ENCODE measurements around the gene FRK. TPM values are rescaled to one million over a fixed set of nuclear protein-coding genes. Genes with fewer than 3 reads are reported as not detected.

FRK gene
- total RNA-seq, 6 experiments from 2014 or later, result 0.02 to 0.03 (median 0.02) TPM; not detected in 1

DNA sequence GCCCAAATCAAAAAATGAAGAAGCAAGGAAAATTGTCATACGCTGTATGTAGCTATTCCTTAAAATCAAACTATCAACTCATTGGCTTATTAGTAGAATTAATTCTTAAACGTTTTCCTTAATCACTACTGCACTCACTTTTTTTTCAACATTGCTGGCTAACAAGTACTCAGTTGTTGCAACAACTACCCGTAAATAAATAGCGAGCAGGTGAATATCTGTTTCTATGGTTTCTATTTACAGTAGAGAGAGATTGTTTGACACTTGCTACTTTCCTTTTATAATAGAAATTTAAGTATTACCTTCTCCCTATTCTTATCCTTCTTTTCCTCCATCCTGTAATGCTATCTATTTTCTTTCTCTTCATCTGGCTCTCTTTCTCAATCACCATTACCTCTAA is 25.1 kb downstream of the FRK start:
- no peak for DNase-seq
- Mint-ChIP-seq H3K27me3 (ENCODE audit: insufficient read depth) (no peaks in the 10 kb centered on the region; the same call in 1 of the 2 replicates), H3K27ac (no peak overlapping the region), H3K4me1 (ENCODE audit: low read depth) (peaks cover 31% of the 10 kb centered on the region), H3K4me3 (no peak overlapping the region), H3K36me3 (ENCODE audit: low read depth) (no peaks in the 10 kb centered on the region), H3K9me3 (no peaks in the 10 kb centered on the region)
- TF ChIP-seq, protein P1, sequence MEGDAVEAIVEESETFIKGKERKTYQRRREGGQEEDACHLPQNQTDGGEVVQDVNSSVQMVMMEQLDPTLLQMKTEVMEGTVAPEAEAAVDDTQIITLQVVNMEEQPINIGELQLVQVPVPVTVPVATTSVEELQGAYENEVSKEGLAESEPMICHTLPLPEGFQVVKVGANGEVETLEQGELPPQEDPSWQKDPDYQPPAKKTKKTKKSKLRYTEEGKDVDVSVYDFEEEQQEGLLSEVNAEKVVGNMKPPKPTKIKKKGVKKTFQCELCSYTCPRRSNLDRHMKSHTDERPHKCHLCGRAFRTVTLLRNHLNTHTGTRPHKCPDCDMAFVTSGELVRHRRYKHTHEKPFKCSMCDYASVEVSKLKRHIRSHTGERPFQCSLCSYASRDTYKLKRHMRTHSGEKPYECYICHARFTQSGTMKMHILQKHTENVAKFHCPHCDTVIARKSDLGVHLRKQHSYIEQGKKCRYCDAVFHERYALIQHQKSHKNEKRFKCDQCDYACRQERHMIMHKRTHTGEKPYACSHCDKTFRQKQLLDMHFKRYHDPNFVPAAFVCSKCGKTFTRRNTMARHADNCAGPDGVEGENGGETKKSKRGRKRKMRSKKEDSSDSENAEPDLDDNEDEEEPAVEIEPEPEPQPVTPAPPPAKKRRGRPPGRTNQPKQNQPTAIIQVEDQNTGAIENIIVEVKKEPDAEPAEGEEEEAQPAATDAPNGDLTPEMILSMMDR (IDR thresholded peaks at IDR 0.05), result no peak

DNA sequence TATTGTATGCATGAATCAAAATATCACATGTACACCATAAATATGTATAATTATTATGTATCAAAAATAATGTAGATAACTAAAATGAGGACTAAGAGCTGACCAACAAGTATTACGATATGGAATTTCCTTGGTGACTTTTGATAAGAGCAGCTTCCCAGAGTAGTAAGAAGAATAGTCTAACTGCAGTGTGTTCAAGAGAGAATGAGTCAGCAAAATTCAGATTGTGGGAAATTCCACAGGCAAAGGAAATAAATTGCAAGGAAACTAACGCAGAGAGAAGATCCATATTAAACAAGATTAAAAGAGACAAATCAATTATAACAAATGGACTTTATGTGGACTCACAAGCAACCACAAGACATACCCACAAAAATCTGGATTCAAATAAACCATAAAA is 26.4 kb downstream of the FRK start:
- H3K36me3 Mint-ChIP-seq (ENCODE audit: low read depth), result no peaks in the 10 kb centered on the region
- H3K9me3 Mint-ChIP-seq, result no peaks in the 10 kb centered on the region
- peak; percentile 44 for DNase-seq
- H3K4me3 Mint-ChIP-seq, result no peak overlapping the region; the same call in 1 of the 2 replicates
- H3K27ac Mint-ChIP-seq, result peak overlapping the region; percentile 43
- H3K27me3 Mint-ChIP-seq (ENCODE audit: insufficient read depth), result no peaks in the 10 kb centered on the region; the same call in 1 of the 2 replicates
- TF ChIP-seq, protein P1 (IDR thresholded peaks at IDR 0.05), result no peak
- peaks cover 31% of the 10 kb centered on the region for H3K4me1 Mint-ChIP-seq (ENCODE audit: low read depth)

DNA sequence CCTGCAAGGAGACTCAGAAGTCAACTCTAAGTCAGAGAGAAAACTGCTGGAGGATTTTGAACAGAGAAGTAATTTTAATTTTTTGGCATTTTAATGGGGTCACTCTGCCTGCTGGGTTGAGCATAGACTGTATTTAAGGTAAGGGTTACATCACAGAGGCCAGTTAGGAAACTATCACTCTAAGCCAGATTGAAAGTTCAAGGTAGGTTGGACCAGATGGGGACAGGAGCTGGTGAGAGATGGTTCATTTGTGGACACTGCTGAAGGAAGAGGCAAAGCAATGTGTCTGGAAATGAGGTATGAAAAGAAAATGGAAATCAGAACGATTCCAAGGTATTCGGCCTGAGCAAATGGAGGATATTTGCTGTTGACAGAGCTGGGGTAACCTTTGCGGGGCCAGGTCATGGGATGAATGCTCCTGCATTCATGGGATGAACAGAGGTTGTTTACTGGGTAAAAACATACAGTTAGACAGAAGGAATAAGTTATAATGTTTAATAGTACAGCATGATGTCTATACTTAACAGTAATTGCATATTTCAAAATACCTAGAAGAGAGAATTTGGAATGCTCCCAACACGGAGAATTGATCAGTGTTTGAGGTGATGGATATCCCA is 26.9 kb downstream of the FRK start:
- Mint-ChIP-seq H3K27ac (peak overlapping the region; percentile 37), H3K36me3 (ENCODE audit: low read depth) (no peaks in the 10 kb centered on the region), H3K9me3 (no peaks in the 10 kb centered on the region), H3K4me3 (no peak overlapping the region), H3K4me1 (ENCODE audit: low read depth) (peaks cover 31% of the 10 kb centered on the region), H3K27me3 (ENCODE audit: insufficient read depth) (no peaks in the 10 kb centered on the region; the same call in 1 of the 2 replicates)
- DNase-seq, result no peak
- TF ChIP-seq, protein P1 (IDR thresholded peaks at IDR 0.05), result no peak

DNA sequence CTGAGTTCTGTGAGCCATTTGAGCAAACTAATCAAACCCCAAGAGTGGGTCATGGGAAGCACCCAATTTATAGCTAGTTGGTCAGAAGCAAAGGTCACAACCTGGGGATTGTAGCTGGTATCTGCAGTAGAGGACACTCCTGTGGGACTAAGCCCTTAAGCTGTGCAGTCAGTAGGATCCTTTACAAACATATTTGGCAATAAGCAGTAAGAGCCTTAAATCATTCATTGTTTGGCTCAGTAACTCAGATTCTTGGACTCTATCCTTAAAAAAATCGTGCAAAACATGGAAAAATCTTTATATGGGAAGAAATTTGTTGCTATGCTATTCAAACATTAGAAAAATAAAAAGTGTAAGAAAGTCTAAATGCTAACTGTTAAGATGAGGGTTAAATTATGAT is 29.9 kb downstream of the FRK start:
- Mint-ChIP-seq H3K27ac (no peak overlapping the region), H3K4me3 (no peak overlapping the region), H3K4me1 (ENCODE audit: low read depth) (peaks cover 24% of the 10 kb centered on the region), H3K9me3 (no peaks in the 10 kb centered on the region), H3K27me3 (ENCODE audit: insufficient read depth) (no peaks in the 10 kb centered on the region), H3K36me3 (ENCODE audit: low read depth) (no peaks in the 10 kb centered on the region)
- TF ChIP-seq, protein P1 (IDR thresholded peaks at IDR 0.05), result no peak
- DNase-seq, result no peak

DNA sequence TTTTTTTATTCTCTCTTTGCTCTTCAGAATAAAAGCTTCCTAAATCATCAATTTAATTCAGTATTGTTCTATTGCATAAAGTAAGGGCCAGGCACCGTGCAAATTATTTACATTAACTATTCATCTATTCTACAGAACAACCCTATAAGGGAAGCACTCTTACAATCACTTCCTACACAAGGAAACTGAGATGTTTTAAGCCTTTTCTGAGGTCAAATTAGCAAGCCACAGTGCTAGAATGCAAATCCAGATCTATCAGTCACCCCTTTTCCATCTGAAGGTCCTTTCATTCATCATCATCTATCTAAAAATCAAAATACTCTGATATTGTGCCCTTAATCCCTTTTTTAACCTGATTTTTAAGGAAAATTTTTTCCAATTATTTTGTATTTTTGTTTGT is 31.2 kb downstream of the FRK start:
- TF ChIP-seq, protein P1 (IDR thresholded peaks at IDR 0.05), result no peak
- H3K27me3 Mint-ChIP-seq (ENCODE audit: insufficient read depth), result no peaks in the 10 kb centered on the region
- H3K4me3 Mint-ChIP-seq, result no peak overlapping the region
- no peak overlapping the region for H3K27ac Mint-ChIP-seq
- no peak for DNase-seq
- H3K4me1 Mint-ChIP-seq (ENCODE audit: low read depth), result peaks cover 12% of the 10 kb centered on the region
- no peaks in the 10 kb centered on the region for H3K36me3 Mint-ChIP-seq (ENCODE audit: low read depth)
- H3K9me3 Mint-ChIP-seq, result no peaks in the 10 kb centered on the region

All from HFFc6 (cell line).